Fibroblast of pulmonary artery (primary cell): Measurements from ENCODE around the gene TCEAL9.
A peak's percentile ranks its signal among the peaks of the same experiment; 100 is the strongest.

Source experiments
- DNase-seq: peaks from one replicate; pipeline ENCODE4 v3.0.0-alpha.2; 2010; ENCODE audit warnings: low read depth
- H3K4me3 ChIP-seq: replicated peaks from 2 replicates; pipeline ENCODE4 v1.5.1; 2011; ENCODE audit warnings: low read depth, mild to moderate bottlenecking, control low read depth, low read length, moderate library complexity
- TF ChIP-seq, protein P1 (sequence below): IDR thresholded peaks from 2 replicates; pipeline ENCODE4 v1.5.1; 2011; ENCODE audit warnings: mild to moderate bottlenecking, control low read depth, low read length, inconsistent platforms; ENCODE audit errors: missing control alignments

Gene TCEAL9, protein sequence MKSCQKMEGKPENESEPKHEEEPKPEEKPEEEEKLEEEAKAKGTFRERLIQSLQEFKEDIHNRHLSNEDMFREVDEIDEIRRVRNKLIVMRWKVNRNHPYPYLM

GRCh38 chrX:103356130-103356798 is at the start of gene TCEAL9:
Gene TCEAL9 (plus strand): TSS chrX:103356506. CDS start chrX:103357685, 1,179 bp downstream.
- DNase-seq: peak; percentile 90
- TF ChIP-seq, protein P1, sequence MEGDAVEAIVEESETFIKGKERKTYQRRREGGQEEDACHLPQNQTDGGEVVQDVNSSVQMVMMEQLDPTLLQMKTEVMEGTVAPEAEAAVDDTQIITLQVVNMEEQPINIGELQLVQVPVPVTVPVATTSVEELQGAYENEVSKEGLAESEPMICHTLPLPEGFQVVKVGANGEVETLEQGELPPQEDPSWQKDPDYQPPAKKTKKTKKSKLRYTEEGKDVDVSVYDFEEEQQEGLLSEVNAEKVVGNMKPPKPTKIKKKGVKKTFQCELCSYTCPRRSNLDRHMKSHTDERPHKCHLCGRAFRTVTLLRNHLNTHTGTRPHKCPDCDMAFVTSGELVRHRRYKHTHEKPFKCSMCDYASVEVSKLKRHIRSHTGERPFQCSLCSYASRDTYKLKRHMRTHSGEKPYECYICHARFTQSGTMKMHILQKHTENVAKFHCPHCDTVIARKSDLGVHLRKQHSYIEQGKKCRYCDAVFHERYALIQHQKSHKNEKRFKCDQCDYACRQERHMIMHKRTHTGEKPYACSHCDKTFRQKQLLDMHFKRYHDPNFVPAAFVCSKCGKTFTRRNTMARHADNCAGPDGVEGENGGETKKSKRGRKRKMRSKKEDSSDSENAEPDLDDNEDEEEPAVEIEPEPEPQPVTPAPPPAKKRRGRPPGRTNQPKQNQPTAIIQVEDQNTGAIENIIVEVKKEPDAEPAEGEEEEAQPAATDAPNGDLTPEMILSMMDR: no peak
- peak within 1 kb of the TSS; percentile 91 for H3K4me3 ChIP-seq

DNA sequence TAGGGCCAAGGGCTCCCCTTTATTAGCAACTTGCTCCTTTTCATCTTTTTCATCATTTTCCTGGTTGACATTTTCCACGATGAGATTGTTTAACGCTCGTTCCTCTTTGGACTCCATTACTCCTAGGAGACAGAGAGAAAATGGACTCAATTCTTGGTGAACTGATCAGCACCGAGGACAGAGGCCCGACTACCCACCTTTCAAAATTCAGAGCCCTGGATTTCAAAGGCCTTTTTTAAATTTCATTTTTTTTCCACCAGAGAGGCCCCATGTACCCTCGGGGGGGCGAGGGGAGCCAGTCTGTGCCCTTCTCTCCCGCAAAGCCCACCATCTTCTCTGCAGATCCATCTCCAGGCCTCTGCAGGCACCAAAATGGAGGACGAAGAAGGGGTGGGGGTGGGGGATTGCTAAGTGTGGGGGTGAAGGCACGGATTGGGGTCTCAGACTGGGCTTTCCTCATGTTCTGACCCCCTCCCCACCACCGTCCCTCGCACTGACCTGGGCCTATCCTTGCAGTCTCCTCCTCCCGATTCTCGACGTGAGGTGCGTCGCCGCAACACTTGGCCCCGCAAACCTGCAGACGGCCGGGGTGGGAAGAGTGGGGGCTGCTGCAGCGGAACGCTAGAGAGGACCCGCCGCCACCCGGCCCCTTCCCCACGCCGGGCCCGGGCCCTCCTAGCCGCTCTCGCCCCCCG is 46.3 kb upstream of the TCEAL9 start:
- TF ChIP-seq, protein P1: no peak
- no peak for DNase-seq
- H3K4me3 ChIP-seq: no peak overlapping the region

DNA sequence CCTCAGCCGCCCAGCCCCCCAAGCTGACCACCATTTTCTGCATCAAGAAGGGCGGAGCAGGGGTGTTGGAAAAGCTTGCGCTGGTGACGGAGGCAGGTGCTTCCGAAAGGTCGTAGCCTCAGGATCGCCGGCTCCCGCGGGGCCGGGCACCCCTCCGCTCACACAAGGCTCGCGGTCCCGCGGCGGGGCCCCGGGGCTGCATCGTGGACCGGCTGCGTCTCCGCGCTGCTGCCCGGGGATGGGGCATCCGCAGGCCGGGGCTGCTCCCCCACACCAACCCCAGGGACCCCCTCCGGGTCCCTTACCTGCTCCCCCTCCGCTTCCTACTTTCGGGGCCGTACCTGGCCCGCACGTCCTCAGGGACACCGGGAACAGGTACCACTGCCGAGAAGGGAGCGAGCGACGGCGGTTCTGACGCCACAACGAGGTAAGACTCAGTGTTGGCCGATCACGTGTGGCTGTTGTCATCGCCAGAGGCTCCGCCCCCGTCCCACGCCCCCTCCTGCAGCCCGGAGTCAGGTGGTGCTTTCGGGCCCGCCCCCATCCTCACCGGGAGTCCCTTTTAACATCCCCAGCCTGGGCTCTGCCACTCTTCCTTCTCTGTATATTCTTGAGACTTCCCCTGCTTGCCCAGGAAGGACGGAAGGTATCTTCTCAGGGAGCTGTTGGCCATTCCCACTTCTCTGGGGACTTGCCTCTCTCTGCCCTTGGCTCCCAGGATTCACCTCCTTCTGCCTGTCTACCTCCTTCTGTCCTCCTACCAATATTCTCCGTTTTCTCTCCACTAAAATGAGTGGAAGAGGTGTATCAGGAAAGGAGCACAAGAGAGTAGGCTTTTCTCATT is 45.5 kb upstream of the TCEAL9 start, which contains the start of gene BEX2:
Gene BEX2, minus strand, starts transcription at position 436 of the 844 bp plus-strand sequence. CDS start 1,014 bp downstream, outside the sequence.
- H3K4me3 ChIP-seq: peak within 1 kb of the TSS; percentile 44
- peak; percentile 17 for DNase-seq
- TF ChIP-seq, protein P1: no peak

GRCh38 chrX:103311399-103311780 is 44.9 kb upstream of the TCEAL9 start:
- DNase-seq: no peak
- H3K4me3 ChIP-seq: no peak overlapping the region
- TF ChIP-seq, protein P1: no peak

GRCh38 chrX:103329991-103330390 is 26.3 kb upstream of the TCEAL9 start, which contains the start of gene TCEAL7:
Gene TCEAL7 (plus strand): TSS chrX:103330239. CDS start chrX:103331404, 1,165 bp downstream.
- H3K4me3 ChIP-seq: peak within 1 kb of the TSS; percentile 49
- TF ChIP-seq, protein P1: no peak
- peak; percentile 48 for DNase-seq

- TF ChIP-seq, protein P1: no peak
- peak; percentile 15 for DNase-seq
- H3K4me3 ChIP-seq: peak overlapping the region; percentile 49
Measured at GRCh38 chrX:103330681-103331288, 25.5 kb upstream of the TCEAL9 start.
